ENCODE results near the gene MCFD2. TPM values are rescaled to one million over a fixed set of nuclear protein-coding genes. Genes with fewer than 3 reads are reported as not detected.

Gene MCFD2
- total RNA-seq, 1 experiment from 2014 or later, result 84.9 TPM

DNA sequence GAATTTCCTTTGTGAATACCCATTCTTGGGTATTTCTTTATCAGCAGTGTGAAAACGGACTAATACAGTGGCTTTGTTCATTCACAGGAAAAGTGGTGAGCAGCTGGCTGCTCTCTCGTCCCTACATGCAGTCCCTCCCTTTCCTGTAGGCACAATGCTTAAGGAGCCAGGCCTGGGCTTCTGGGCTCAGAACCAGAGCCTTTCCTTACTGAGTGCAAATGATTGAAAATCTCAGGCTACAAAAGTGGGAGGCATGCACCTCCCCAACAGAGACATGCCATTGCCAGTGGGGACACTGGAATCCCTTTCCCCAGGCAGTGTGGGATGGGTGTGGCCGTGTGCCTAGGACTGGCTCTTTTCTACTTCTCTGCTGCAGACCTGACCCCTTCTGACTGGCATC lies 61.3 kb downstream of the MCFD2 start:
- Histone ChIP-seq H3K4me3 (ENCODE audit: low read depth in 2 of 2, low read length in 2 of 2) (no peak overlapping the region), H3K27me3 (ENCODE audit: control insufficient read depth, insufficient read depth, low read length) (no peaks in the 10 kb centered on the region), H3K36me3 (ENCODE audit: control insufficient read depth, insufficient read depth, low read length) (no peaks in the 10 kb centered on the region), H3K27ac (ENCODE audit: low read length) (no peak overlapping the region), H3K4me1 (ENCODE audit: control insufficient read depth, insufficient read depth, low read length) (peaks cover 26% of the 10 kb centered on the region), H3K9me3 (ENCODE audit: control insufficient read depth, insufficient read depth, low read depth, low read length) (no peaks in the 10 kb centered on the region)
- ChIA-PET POLR2A (no interaction called here), CTCF (no interaction called here)
- BruUV-seq (replicated peaks), result no TSS peak
- TF ChIP-seq, protein P1, sequence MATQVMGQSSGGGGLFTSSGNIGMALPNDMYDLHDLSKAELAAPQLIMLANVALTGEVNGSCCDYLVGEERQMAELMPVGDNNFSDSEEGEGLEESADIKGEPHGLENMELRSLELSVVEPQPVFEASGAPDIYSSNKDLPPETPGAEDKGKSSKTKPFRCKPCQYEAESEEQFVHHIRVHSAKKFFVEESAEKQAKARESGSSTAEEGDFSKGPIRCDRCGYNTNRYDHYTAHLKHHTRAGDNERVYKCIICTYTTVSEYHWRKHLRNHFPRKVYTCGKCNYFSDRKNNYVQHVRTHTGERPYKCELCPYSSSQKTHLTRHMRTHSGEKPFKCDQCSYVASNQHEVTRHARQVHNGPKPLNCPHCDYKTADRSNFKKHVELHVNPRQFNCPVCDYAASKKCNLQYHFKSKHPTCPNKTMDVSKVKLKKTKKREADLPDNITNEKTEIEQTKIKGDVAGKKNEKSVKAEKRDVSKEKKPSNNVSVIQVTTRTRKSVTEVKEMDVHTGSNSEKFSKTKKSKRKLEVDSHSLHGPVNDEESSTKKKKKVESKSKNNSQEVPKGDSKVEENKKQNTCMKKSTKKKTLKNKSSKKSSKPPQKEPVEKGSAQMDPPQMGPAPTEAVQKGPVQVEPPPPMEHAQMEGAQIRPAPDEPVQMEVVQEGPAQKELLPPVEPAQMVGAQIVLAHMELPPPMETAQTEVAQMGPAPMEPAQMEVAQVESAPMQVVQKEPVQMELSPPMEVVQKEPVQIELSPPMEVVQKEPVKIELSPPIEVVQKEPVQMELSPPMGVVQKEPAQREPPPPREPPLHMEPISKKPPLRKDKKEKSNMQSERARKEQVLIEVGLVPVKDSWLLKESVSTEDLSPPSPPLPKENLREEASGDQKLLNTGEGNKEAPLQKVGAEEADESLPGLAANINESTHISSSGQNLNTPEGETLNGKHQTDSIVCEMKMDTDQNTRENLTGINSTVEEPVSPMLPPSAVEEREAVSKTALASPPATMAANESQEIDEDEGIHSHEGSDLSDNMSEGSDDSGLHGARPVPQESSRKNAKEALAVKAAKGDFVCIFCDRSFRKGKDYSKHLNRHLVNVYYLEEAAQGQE (IDR thresholded peaks at IDR 0.05; ENCODE audit: insufficient read depth in 1 of 2, low read depth in 2 of 2, low read length in 1 of 2), result no peak
- TF ChIP-seq, protein P2, sequence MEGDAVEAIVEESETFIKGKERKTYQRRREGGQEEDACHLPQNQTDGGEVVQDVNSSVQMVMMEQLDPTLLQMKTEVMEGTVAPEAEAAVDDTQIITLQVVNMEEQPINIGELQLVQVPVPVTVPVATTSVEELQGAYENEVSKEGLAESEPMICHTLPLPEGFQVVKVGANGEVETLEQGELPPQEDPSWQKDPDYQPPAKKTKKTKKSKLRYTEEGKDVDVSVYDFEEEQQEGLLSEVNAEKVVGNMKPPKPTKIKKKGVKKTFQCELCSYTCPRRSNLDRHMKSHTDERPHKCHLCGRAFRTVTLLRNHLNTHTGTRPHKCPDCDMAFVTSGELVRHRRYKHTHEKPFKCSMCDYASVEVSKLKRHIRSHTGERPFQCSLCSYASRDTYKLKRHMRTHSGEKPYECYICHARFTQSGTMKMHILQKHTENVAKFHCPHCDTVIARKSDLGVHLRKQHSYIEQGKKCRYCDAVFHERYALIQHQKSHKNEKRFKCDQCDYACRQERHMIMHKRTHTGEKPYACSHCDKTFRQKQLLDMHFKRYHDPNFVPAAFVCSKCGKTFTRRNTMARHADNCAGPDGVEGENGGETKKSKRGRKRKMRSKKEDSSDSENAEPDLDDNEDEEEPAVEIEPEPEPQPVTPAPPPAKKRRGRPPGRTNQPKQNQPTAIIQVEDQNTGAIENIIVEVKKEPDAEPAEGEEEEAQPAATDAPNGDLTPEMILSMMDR (IDR thresholded peaks at IDR 0.05), result no peak
- no peak for TF ChIP-seq SIN3A (IDR thresholded peaks at IDR 0.05; ENCODE audit: borderline replicate concordance, insufficient read depth, low read depth, low read length)
- TF ChIP-seq TCF7L2 (IDR thresholded peaks at IDR 0.05; ENCODE audit: low read depth, low read length), result no peak
- TF ChIP-seq POLR2AphosphoS5 (IDR thresholded peaks at IDR 0.05; ENCODE audit: low read depth, low read length), result no peak
- in situ Hi-C loops (cut with HindIII; ENCODE audit: low pct_unique_long_range_greater_than_20kb, low sequenced_read_pairs) (no loop called here), intact Hi-C loops (cut with micrococcal nuclease; ENCODE audit: unreplicated experiment) (no loop called here)
- DNase-seq (ENCODE audit: low read depth, low spot score) (no peak), ATAC-seq (no peak)

DNA sequence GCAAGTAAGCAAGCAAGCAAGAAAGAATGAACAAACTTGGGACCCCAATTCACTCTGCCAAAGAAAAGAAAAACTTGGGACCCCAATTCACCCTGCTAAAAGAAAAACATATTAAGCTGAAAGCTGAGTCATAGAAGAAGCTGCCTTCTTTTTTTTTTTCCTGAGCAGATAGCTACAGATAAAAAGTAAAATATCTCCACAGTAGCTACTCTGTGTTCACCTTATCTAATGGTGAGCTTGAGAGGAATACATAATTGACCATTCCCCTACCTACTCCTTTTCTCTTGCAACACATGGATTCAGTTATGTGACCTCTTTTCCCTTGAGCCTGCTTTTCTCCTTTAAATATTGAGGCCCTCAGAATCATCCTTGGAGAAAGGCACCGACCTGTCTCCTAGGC lies 63.0 kb downstream of the MCFD2 start:
- H3K4me1 ChIP-seq (ENCODE audit: control insufficient read depth, insufficient read depth, low read length), result peaks cover 42% of the 10 kb centered on the region
- ATAC-seq (no peak), DNase-seq (ENCODE audit: low read depth, low spot score) (no peak)
- ChIA-PET CTCF (no interaction called here), POLR2A (no interaction called here)
- H3K36me3 ChIP-seq (ENCODE audit: control insufficient read depth, insufficient read depth, low read length), result no peaks in the 10 kb centered on the region
- BruUV-seq (replicated peaks), result no TSS peak
- H3K9me3 ChIP-seq (ENCODE audit: control insufficient read depth, insufficient read depth, low read depth, low read length), result no peaks in the 10 kb centered on the region
- intact Hi-C loops (cut with micrococcal nuclease; ENCODE audit: unreplicated experiment) (no loop called here), in situ Hi-C loops (cut with HindIII; ENCODE audit: low pct_unique_long_range_greater_than_20kb, low sequenced_read_pairs) (no loop called here)
- TF ChIP-seq SIN3A (IDR thresholded peaks at IDR 0.05; ENCODE audit: borderline replicate concordance, insufficient read depth, low read depth, low read length) (no peak), POLR2AphosphoS5 (IDR thresholded peaks at IDR 0.05; ENCODE audit: low read depth, low read length) (no peak)
- TF ChIP-seq, protein P1 (IDR thresholded peaks at IDR 0.05; ENCODE audit: insufficient read depth in 1 of 2, low read depth in 2 of 2, low read length in 1 of 2), result no peak
- no peaks in the 10 kb centered on the region for H3K27me3 ChIP-seq (ENCODE audit: control insufficient read depth, insufficient read depth, low read length)
- H3K4me3 ChIP-seq (ENCODE audit: low read depth in 2 of 2, low read length in 2 of 2), result no peak overlapping the region
- no peak overlapping the region for H3K27ac ChIP-seq (ENCODE audit: low read length)
